GM12878 (cell line): Measurements from ENCODE around the gene SLC30A7. TPM values are rescaled to one million over a fixed set of nuclear protein-coding genes. Genes with fewer than 3 reads are reported as not detected.

Experiments
- ATAC-seq: fragments of 200-7000 bp; cut with Tn5 transposase; 3 replicates; pipeline ENCODE4 v1.9.1; 2020; ENCODE audit warnings: mild to moderate bottlenecking, moderate library complexity
- BruUV-seq: library from RNA; stranded (reverse); fragments of 400-500 nt; replicated peaks from 2 replicates; lab custom pipeline; 2021; lab: Mats Ljungman, UMichigan
- CTCF ChIA-PET: fragments of 300-600 bp; sonication (Branson Sonifier 250); formaldehyde crosslinking; extraction: SDS; loops from one replicate; lab custom pipeline; 2021; ENCODE audit warnings: inconsistent platforms; lab: Yijun Ruan, JAX
- POLR2A ChIA-PET: fragments of 350-600 bp; formaldehyde crosslinking; extraction: SDS; loops from one replicate; lab custom pipeline; 2021; ENCODE audit warnings: inconsistent platforms; lab: Charles Lee
- RAD21 ChIA-PET: fragments of 300-600 bp; sonication (Branson Sonifier 250); formaldehyde crosslinking; loops from one replicate; lab custom pipeline; 2023; ENCODE audit warnings: antibody characterized with exemption; ENCODE audit not compliant: unreplicated experiment; lab: Charles Lee
- SMC1A ChIA-PET: fragments of 300-600 bp; sonication (Branson Sonifier 250); formaldehyde crosslinking; loops from one replicate; lab custom pipeline; 2023; ENCODE audit not compliant: unreplicated experiment, uncharacterized antibody; lab: Charles Lee
- DNase-seq: peaks from one replicate; pipeline ENCODE4 v3.0.0-alpha.2; 2011; ENCODE audit warnings: low read depth, low spot score
- FAIRE-seq: peaks from 3 replicates; lab custom pipeline; 2011; peaks lifted over from hg19 to GRCh38; lab: Jason Lieb, UNC
- H2AFZ ChIP-seq: 2 replicates; pipeline ENCODE4 v1.6.0; 2011; ENCODE audit warnings: low read depth, low read length, control low read depth; ENCODE audit not compliant: control insufficient read depth
- H3K27ac ChIP-seq: 2 replicates; pipeline ENCODE4 v1.5.1; 2011; ENCODE audit warnings: control low read depth; ENCODE audit not compliant: control insufficient read depth, insufficient read depth
- H3K27me3 ChIP-seq, 2 experiments: replicated peaks in 1 of 2; 2 replicates each; pipeline versions ENCODE4 v1.6.0 to v1.6.1; 2011; ENCODE audit warnings: low read length in 1 of 2; ENCODE audit not compliant: control insufficient read depth in 2 of 2, insufficient read depth in 2 of 2
- H3K36me3 ChIP-seq, 2 experiments: 2 replicates each; pipeline ENCODE4 v1.5.1; 2011; ENCODE audit warnings: low read length in 1 of 2; ENCODE audit not compliant: control insufficient read depth in 2 of 2, insufficient read depth in 2 of 2
- H3K4me1 ChIP-seq: 2 replicates; pipeline ENCODE4 v1.6.1; 2011; ENCODE audit warnings: mild to moderate bottlenecking, low read length, moderate library complexity, mixed read lengths; ENCODE audit not compliant: control insufficient read depth, insufficient read depth
- H3K4me2 ChIP-seq: 2 replicates; pipeline ENCODE4 v1.6.0; 2011; ENCODE audit warnings: control low read depth; ENCODE audit not compliant: control insufficient read depth, insufficient read depth
- H3K4me3 ChIP-seq: fragments of 200-600 bp; sonication (generic); 2 replicates; pipeline ENCODE4 v1.5.1; 2016
- H3K79me2 ChIP-seq: 2 replicates; pipeline ENCODE4 v1.6.0; 2011; ENCODE audit warnings: low read length; ENCODE audit not compliant: control insufficient read depth, insufficient read depth
- H3K9ac ChIP-seq: 2 replicates; pipeline ENCODE4 v1.8.0; 2011; ENCODE audit warnings: low read length, control low read depth, mixed read lengths; ENCODE audit not compliant: control insufficient read depth, insufficient read depth
- H3K9me3 ChIP-seq: replicated peaks from 3 replicates; pipeline ENCODE4 v1.5.1; 2011; ENCODE audit warnings: mild to moderate bottlenecking, low read length; ENCODE audit not compliant: control insufficient read depth, insufficient read depth
- H4K20me1 ChIP-seq: 2 replicates; pipeline ENCODE4 v1.6.0; 2011; ENCODE audit not compliant: control insufficient read depth, insufficient read depth
- PAX8 ChIP-seq: fragments of 450-650 bp; IDR thresholded peaks from 2 replicates; pipeline ENCODE4 v1.6.1; 2017; ENCODE audit warnings: mild to moderate bottlenecking, moderate library complexity
- RAD21 ChIP-seq: IDR thresholded peaks from 2 replicates; pipeline ENCODE4 v1.6.1; 2011; ENCODE audit warnings: mild to moderate bottlenecking, low read depth, low read length, moderate library complexity; ENCODE audit not compliant: insufficient read depth
- SMC3 ChIP-seq: IDR thresholded peaks from 2 replicates; pipeline ENCODE4 v1.6.1; 2011; ENCODE audit warnings: low read length, improper control_type of control experiment, borderline replicate concordance
- WGBS: methylation state at CpG from one replicate; pipeline ENCODE4 v1.1.6; 2016; ENCODE audit warnings: low lambda C conversion rate; ENCODE audit not compliant: insufficient replicate concordance, insufficient coverage; ENCODE audit errors: missing lambda C conversion rate; 5-methylcytosine and 5-hydroxymethylcytosine counted together
- in situ Hi-C: fragments of 300-500 bp; cut with MboI; formaldehyde crosslinking; loops from 9 replicates; pipeline ENCODE4 v1.14.3; 2018; ENCODE audit warnings: mixed read lengths
- intact Hi-C: fragments of 100-400 bp; cut with micrococcal nuclease; formaldehyde crosslinking; loops from one replicate; pipeline ENCODE4 v1.14.2; 2022; ENCODE audit not compliant: unreplicated experiment
- polyA plus RNA-seq, 11 experiments: library from polyadenylated mRNA; depleted of rRNA in 4 of 11; unstranded in 6 of 11; stranded (reverse) in 5 of 11; fragments of >200 nt; fragmentation: Nextera tagmentation in 4 of 11; fragmentation: Illumina TruSeq in 1 of 11; extraction: Ambion mirVana in 4 of 11; extraction: Trizol in 1 of 11; gene quantifications; 1 replicate in 1 of 11; 2 replicates in 10 of 11; pipeline versions ENCODE4 v1.2.1 to v1.2.3, GENCODE V29; 2011 to 2016; ENCODE audit warnings: inconsistent platforms in 2 of 11, missing spikeins in 2 of 11, low read depth in 1 of 11
- total RNA-seq, 4 experiments: library from RNA; depleted of rRNA in 3 of 4; stranded (reverse); fragments of >200 nt in 3 of 4; fragmentation: Illumina TruSeq in 1 of 4; extraction: Trizol in 1 of 4; gene quantifications; 2 replicates each; pipeline versions ENCODE4 v1.2.1 to v1.2.3, GENCODE V29; 2013 to 2021
- TF ChIP-seq, protein P1 (sequence below), 3 experiments: IDR thresholded peaks in 2 of 3; conservative IDR thresholded peaks in 1 of 3; 2 replicates each; pipeline ENCODE4 v1.5.1; 2011; ENCODE audit warnings: low read depth in 3 of 3, low read length in 3 of 3, mild to moderate bottlenecking in 3 of 3, control low read depth in 2 of 3, moderate library complexity in 2 of 3, inconsistent platforms in 1 of 3, mixed read lengths in 1 of 3; ENCODE audit not compliant: control insufficient read depth in 2 of 3, insufficient read depth in 1 of 3; ENCODE audit errors: extremely low read depth in 1 of 3

The SLC30A7 gene
- total and polyA plus RNA-seq, 10 of the 15 experiments (the other 5 are each of a cell fraction or from before 2014, with no cell fraction given) = 4.4 to 23.3 (median 16.9) TPM

DNA sequence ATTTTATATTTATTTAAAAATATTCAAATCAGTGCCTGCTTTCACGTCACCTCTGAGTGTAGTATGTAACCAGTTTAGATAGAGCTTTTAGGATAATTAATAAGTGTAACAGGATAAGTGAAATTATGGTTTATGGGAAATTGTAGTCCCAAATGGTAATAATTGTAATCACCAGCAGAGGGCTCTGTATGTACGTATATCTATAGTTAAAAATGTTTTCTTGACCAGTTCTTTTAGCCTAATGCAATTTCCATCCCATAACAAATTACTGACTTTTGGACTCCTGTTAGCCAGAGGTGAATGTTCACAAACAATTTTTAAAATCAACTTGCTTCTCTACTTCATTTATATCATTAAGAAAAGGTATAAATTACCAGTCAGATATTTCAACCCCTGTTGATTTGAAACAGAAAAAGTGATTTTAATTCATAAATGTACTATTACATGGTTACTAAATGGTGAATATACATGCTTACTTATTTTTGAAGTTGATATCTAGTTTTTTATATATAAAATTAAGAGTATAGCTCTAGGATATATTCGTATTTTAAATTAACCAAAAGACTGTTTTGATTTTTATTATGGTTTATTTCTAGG lies 25.3 kb downstream of the SLC30A7 start:
- no peak overlapping the region for H3K9ac ChIP-seq
- no peaks in the 10 kb centered on the region for H4K20me1 ChIP-seq
- H3K4me2 ChIP-seq = no peak overlapping the region
- peak; percentile 59 for ATAC-seq
- no TSS peak for BruUV-seq
- intact Hi-C loops (loop anchor here (1.0 to 2.0 kb wide), 4 partner anchors 317 to 518 kb away; no protein-coding TSS in a partner anchor), in situ Hi-C loops (loop anchor here (10.0 kb wide), 1 partner anchor 514 kb away; no protein-coding TSS in a partner anchor)
- no peak overlapping the region for H3K27ac ChIP-seq
- no peak for TF ChIP-seq PAX8
- TF ChIP-seq, protein P1, sequence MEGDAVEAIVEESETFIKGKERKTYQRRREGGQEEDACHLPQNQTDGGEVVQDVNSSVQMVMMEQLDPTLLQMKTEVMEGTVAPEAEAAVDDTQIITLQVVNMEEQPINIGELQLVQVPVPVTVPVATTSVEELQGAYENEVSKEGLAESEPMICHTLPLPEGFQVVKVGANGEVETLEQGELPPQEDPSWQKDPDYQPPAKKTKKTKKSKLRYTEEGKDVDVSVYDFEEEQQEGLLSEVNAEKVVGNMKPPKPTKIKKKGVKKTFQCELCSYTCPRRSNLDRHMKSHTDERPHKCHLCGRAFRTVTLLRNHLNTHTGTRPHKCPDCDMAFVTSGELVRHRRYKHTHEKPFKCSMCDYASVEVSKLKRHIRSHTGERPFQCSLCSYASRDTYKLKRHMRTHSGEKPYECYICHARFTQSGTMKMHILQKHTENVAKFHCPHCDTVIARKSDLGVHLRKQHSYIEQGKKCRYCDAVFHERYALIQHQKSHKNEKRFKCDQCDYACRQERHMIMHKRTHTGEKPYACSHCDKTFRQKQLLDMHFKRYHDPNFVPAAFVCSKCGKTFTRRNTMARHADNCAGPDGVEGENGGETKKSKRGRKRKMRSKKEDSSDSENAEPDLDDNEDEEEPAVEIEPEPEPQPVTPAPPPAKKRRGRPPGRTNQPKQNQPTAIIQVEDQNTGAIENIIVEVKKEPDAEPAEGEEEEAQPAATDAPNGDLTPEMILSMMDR (IDR thresholded peaks at IDR 0.05 in 2 of 3, conservative IDR thresholded peaks at IDR 0.05 in 1 of 3; ENCODE audit: control insufficient read depth in 2 of 3, extremely low read depth in 1 of 3, insufficient read depth in 1 of 3, low read depth in 3 of 3, low read length in 3 of 3) = peak; percentile 39 to 63 (median 39); a peak in 5 of 6 replicates
- TF ChIP-seq SMC3 = peak; percentile 80
- TF ChIP-seq RAD21 = peak; percentile 70
- ChIA-PET RAD21 (interaction anchor here (0.6 to 3.7 kb wide), 12 partner anchors 13 to 517 kb away, joined by 3 to 40 read pairs (median 3); no protein-coding TSS in a partner anchor), CTCF (interaction anchor here (0.6 to 5.6 kb wide), 20 partner anchors 10 to 562 kb away, joined by 3 to 91 read pairs (median 4); no protein-coding TSS in a partner anchor), SMC1A (interaction anchor here (0.7 to 7.8 kb wide), 10 partner anchors 26 to 517 kb away, joined by 3 to 102 read pairs (median 4); partner anchors contain the start of gene EXTL2), POLR2A (no interaction called here)
- no peaks in the 10 kb centered on the region for H3K4me1 ChIP-seq
- no peak for DNase-seq
- H3K27me3 ChIP-seq = no peaks in the 10 kb centered on the region
- peak; percentile 27 for FAIRE-seq
- peaks cover 0 to 27% of the 10 kb centered on the region in 2 experiments; a peak in 3 of 4 replicates for H3K36me3 ChIP-seq
- no peak overlapping the region for H3K4me3 ChIP-seq
- no peak overlapping the region for H2AFZ ChIP-seq
- WGBS = 31% methylated on average over 3 of the region's 3 CpGs
- no peaks in the 10 kb centered on the region for H3K9me3 ChIP-seq
- H3K79me2 ChIP-seq = no peaks in the 10 kb centered on the region
